PFSK-1 (cell line): ENCODE data around the gene GABARAPL2.

ENCODE experiments used
- FOXP2 ChIP-seq: optimal IDR thresholded peaks from 2 replicates; pipeline ENCODE3; 2011; ENCODE audit warnings: borderline replicate concordance, control low read depth, inconsistent platforms; ENCODE audit not compliant: insufficient read depth; ENCODE audit errors: extremely low read length, extremely low read depth
- POLR2AphosphoS5 ChIP-seq: IDR thresholded peaks from 2 replicates; pipeline ENCODE4 v1.6.1; 2012; ENCODE audit warnings: low read depth, mild to moderate bottlenecking, control low read depth, low read length, moderate library complexity
- SIN3A ChIP-seq: IDR thresholded peaks from 2 replicates; pipeline ENCODE4 v1.6.1; 2012; ENCODE audit warnings: mild to moderate bottlenecking, low read length, moderate library complexity, borderline replicate concordance; ENCODE audit not compliant: insufficient read depth
- TAF1 ChIP-seq: IDR thresholded peaks from 2 replicates; pipeline ENCODE4 v1.6.1; 2012; ENCODE audit warnings: low read length, control low read depth, borderline replicate concordance; ENCODE audit not compliant: insufficient read depth
- TF ChIP-seq, protein P1 (sequence below), 2 experiments: IDR thresholded peaks; 2 replicates each; pipeline versions ENCODE4 v1.6.1 to v1.8.0; 2011 to 2012; ENCODE audit warnings: low read depth in 2 of 2, low read length in 2 of 2, control low read depth in 1 of 2, inconsistent platforms in 1 of 2, mild to moderate bottlenecking in 1 of 2, moderate library complexity in 1 of 2; ENCODE audit not compliant: insufficient read depth in 1 of 2

Gene GABARAPL2

DNA sequence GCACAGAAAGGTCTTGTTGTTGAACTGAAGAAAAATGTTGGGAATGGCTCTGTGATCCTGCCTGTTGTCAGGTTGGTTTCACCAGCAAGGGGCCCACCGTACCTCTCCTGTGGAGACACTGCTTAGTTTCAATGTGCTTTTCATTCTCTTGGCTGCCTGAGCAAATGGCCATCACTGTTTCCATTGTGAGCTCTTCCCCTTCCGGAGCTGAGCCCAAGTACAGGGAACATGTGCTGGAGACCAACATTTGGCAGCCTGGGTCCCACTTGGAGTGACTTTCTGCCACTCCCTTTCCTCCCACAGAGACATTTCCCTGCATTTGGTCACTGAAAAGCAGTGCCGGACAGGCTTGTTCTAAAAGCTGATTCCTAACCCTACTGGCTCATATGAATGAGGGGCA lies 23.1 kb downstream of the GABARAPL2 start:
- TF ChIP-seq SIN3A, result no peak
- no peak for TF ChIP-seq FOXP2
- TF ChIP-seq, protein P1, sequence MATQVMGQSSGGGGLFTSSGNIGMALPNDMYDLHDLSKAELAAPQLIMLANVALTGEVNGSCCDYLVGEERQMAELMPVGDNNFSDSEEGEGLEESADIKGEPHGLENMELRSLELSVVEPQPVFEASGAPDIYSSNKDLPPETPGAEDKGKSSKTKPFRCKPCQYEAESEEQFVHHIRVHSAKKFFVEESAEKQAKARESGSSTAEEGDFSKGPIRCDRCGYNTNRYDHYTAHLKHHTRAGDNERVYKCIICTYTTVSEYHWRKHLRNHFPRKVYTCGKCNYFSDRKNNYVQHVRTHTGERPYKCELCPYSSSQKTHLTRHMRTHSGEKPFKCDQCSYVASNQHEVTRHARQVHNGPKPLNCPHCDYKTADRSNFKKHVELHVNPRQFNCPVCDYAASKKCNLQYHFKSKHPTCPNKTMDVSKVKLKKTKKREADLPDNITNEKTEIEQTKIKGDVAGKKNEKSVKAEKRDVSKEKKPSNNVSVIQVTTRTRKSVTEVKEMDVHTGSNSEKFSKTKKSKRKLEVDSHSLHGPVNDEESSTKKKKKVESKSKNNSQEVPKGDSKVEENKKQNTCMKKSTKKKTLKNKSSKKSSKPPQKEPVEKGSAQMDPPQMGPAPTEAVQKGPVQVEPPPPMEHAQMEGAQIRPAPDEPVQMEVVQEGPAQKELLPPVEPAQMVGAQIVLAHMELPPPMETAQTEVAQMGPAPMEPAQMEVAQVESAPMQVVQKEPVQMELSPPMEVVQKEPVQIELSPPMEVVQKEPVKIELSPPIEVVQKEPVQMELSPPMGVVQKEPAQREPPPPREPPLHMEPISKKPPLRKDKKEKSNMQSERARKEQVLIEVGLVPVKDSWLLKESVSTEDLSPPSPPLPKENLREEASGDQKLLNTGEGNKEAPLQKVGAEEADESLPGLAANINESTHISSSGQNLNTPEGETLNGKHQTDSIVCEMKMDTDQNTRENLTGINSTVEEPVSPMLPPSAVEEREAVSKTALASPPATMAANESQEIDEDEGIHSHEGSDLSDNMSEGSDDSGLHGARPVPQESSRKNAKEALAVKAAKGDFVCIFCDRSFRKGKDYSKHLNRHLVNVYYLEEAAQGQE (IDR thresholded peaks at IDR 0.05; ENCODE audit: insufficient read depth in 1 of 2, low read depth in 2 of 2, low read length in 2 of 2), result no peak
- no peak for TF ChIP-seq TAF1
- TF ChIP-seq POLR2AphosphoS5, result no peak

DNA sequence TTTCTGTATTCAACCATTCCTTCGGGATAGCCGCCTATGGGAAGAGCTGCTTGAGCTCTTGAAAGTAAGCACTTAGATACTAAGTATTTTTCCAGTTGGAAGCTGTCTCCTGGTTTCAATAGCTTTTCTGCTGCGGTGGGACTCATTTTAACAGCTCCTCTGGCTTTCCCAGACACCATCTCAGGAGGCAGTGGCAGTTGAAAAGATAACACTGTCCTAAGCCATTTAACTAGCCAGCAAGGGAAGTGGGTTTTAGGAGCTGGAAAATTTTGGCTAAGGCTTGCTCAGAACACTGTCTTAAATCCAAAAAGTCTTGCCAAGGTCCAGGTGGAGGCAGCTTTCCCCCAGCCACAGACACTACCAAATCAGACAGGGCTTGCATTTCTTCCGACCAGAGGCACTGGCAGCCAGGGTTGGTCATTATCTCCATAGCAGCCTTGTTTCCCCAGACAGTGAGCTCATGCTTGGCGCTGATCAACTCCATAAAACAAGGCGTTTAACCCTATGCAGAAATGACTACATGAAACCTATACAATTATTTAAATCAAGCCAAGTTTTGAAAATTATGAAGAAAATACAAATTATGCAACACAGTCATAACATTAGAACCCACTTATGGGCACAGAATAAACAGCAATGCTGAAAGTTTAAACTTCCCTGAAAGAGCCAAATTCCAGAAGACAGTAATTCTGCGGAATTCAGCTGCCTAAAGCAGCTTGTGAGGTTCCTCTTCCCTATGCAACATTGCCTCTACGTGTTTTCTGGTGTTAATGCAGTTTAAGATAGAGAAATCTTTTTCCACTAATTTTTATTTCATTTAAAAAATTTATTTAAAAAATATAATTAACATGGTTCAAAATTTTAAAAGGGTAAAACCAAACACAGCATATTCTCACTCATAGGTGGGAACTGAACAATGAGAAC lies 25.0 kb downstream of the GABARAPL2 start:
- TF ChIP-seq SIN3A (no peak), TAF1 (no peak), FOXP2 (no peak), POLR2AphosphoS5 (no peak)
- TF ChIP-seq, protein P1 (IDR thresholded peaks at IDR 0.05; ENCODE audit: insufficient read depth in 1 of 2, low read depth in 2 of 2, low read length in 2 of 2), result no peak

GRCh38 chr16:75593308-75593707 lies 27.1 kb downstream of the GABARAPL2 start:
- TF ChIP-seq SIN3A (no peak), FOXP2 (no peak), POLR2AphosphoS5 (no peak), TAF1 (no peak)
- TF ChIP-seq, protein P1 (IDR thresholded peaks at IDR 0.05; ENCODE audit: insufficient read depth in 1 of 2, low read depth in 2 of 2, low read length in 2 of 2), result no peak

DNA sequence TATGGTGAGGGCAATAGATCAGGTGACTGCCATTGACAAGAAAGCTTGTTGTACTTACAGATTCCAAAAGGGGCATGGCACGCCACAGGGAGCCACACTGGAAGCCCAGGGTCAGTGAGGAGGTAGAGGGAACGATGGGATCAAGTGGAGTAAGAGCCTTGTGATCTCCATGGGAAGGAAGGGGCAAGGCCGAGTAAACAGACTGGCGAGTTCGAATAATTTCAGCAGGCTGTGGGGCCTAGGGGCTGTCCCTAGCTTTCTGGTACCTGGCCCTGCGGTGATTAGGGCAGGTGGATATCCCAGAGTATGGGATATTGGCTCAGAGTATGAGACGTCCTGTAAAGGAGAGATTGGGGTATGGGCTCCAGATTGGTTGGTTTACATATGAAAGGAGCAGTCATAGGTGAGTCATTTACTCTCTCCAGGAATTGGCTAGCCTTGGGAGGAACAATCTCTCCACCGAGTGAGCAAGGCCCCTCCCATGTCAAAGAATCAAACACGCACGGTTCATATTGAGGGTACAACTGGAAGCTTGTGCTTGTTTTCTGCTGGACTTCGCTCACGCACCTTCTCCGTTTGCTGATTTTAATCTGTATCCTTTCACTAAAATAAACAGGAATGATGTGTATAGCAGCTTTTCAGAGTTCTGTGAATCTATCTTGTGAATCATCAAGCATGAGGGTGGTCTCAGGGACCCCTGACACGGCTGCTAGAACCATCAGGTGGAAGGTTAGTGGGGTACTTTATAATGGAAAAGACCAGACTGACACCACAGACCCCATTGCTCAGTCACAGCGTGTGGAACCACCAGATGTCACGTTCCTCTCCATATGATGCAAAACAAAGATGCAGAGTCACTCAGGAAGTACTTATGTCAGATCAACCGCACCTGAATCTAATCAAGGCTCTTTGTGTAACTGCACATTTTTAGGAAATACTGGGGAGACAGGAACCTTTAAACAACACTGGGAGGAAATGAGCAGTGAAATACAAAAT lies 27.9 kb downstream of the GABARAPL2 start:
- TF ChIP-seq SIN3A (no peak), TAF1 (no peak)

DNA sequence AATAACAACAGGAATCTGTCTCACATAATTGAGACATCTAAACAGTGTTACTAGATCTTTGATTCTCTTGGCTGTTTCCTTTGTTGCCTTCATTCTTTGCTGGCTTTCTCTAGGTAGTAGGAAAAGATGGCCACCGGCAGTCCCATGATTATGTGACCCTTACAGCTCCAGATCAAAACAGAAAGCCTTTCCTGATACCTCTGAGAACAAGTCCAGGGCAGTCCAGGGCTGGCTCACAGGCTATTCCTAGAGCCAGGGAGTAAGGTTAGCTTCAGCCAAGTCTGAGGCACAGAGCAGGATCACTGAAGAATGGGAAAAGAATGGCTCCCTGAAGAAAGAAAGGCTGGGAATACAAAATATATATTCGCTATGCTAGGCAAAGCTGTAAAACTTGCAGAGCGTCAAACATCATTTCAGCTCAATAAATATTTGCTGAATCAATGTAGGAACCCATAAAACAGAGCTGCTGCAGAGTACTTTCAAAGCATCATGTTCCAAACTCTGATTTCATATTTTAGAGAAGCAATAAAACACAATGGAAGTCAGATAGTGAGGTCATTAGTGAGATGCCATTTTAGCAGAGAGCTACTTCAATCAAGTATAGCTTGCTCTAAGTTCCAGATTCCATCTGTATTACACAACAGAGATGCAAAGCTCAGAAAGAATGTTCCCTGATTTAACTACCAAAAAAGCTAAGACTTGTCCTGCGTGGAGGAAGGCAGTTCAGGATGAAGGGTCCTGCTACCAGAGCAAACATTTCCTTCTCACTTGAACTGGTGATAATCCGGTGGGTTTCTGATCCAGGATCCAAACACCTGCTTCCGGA lies 33.5 kb downstream of the GABARAPL2 start:
- TF ChIP-seq, protein P1 (IDR thresholded peaks at IDR 0.05; ENCODE audit: insufficient read depth in 1 of 2, low read depth in 2 of 2, low read length in 2 of 2), result no peak
- TF ChIP-seq SIN3A, result no peak
- no peak for TF ChIP-seq TAF1
- no peak for TF ChIP-seq FOXP2
- TF ChIP-seq POLR2AphosphoS5, result no peak
